IMR-90 (cell line): ENCODE measurements around the gene TTF2. TPM values are rescaled to one million over a fixed set of nuclear protein-coding genes. Genes with fewer than 3 reads are reported as not detected.

ENCODE experiments used
- ATAC-seq: fragments of 200-7000 bp; cut with Tn5 transposase; 2 replicates; pipeline ENCODE4 v1.9.1; 2020; ENCODE audit warnings: low read depth, mild to moderate bottlenecking, moderate library complexity
- BruUV-seq: library from RNA; stranded (reverse); fragments of 400-500 nt; replicated peaks from 2 replicates; lab custom pipeline; 2021; lab: Mats Ljungman, UMichigan
- CTCF ChIA-PET: fragments of 300-600 bp; formaldehyde crosslinking; extraction: SDS; loops from one replicate; lab custom pipeline; 2021; ENCODE audit warnings: antibody characterized with exemption; lab: Yijun Ruan, JAX
- POLR2A ChIA-PET: fragments of 300-600 bp; sonication (Branson Sonifier 250); formaldehyde crosslinking; loops from one replicate; lab custom pipeline; 2022; ENCODE audit warnings: antibody characterized with exemption; ENCODE audit not compliant: unreplicated experiment; lab: Charles Lee
- DNase-seq: peaks from one replicate; pipeline ENCODE4 v3.0.0; 2013
- H2AFZ ChIP-seq: replicated peaks from 2 replicates; pipeline ENCODE3; 2013; ENCODE audit warnings: low read length, mild to moderate bottlenecking; ENCODE audit not compliant: poor library complexity
- H2AK5ac ChIP-seq: 2 replicates; pipeline ENCODE4 v1.6.1; 2013; ENCODE audit warnings: low read depth, low read length, inconsistent platforms
- H2AK9ac ChIP-seq: replicated peaks from 2 replicates; pipeline ENCODE3; 2013; ENCODE audit warnings: mild to moderate bottlenecking, low read depth, low read length, moderate library complexity; ENCODE audit not compliant: poor library complexity
- H2BK120ac ChIP-seq: 2 replicates; pipeline ENCODE4 v1.6.1; 2013; ENCODE audit warnings: low read depth, low read length, inconsistent platforms
- H2BK15ac ChIP-seq: 3 replicates; pipeline ENCODE4 v1.6.1; 2013; ENCODE audit warnings: low read depth, low read length, inconsistent platforms
- H2BK20ac ChIP-seq: 2 replicates; pipeline ENCODE4 v1.6.1; 2013; ENCODE audit warnings: low read depth, mild to moderate bottlenecking, inconsistent platforms, low read length, moderate library complexity
- H2BK5ac ChIP-seq: 2 replicates; pipeline ENCODE4 v1.6.1; 2013; ENCODE audit warnings: mild to moderate bottlenecking, low read depth, low read length, inconsistent platforms; ENCODE audit not compliant: poor library complexity, severe bottlenecking
- H3K14ac ChIP-seq: replicated peaks from 2 replicates; pipeline ENCODE4 v1.6.1; 2013; ENCODE audit warnings: low read depth, low read length, inconsistent platforms
- H3K18ac ChIP-seq: 2 replicates; pipeline ENCODE4 v1.6.1; 2013; ENCODE audit warnings: low read depth, low read length, control low read depth
- H3K23ac ChIP-seq: 2 replicates; pipeline ENCODE4 v1.6.1; 2013; ENCODE audit warnings: low read depth, low read length, inconsistent platforms
- H3K27ac ChIP-seq: 2 replicates; pipeline ENCODE4 v1.5.1; 2013; ENCODE audit warnings: mild to moderate bottlenecking, control low read depth, low read length; ENCODE audit not compliant: insufficient read depth
- H3K27me3 ChIP-seq: 2 replicates; pipeline ENCODE4 v1.6.1; 2013; ENCODE audit warnings: low read length; ENCODE audit not compliant: control insufficient read depth, insufficient read depth
- H3K36me3 ChIP-seq: 2 replicates; pipeline ENCODE4 v1.6.1; 2013; ENCODE audit warnings: low read length, mixed read lengths; ENCODE audit not compliant: control insufficient read depth, insufficient read depth
- H3K4ac ChIP-seq: 2 replicates; pipeline ENCODE4 v1.6.1; 2013; ENCODE audit warnings: low read depth, low read length, inconsistent platforms
- H3K4me1 ChIP-seq: 2 replicates; pipeline ENCODE4 v1.6.1; 2013; ENCODE audit warnings: low read length, mixed read lengths; ENCODE audit not compliant: control insufficient read depth, insufficient read depth
- H3K4me2 ChIP-seq: 2 replicates; pipeline ENCODE4 v1.6.1; 2013; ENCODE audit warnings: low read depth, mild to moderate bottlenecking, control low read depth, low read length, moderate library complexity
- H3K4me3 ChIP-seq: 2 replicates; pipeline ENCODE4 v1.5.1; 2013; ENCODE audit warnings: low read depth, mild to moderate bottlenecking, control low read depth, low read length, moderate library complexity; ENCODE audit not compliant: insufficient read depth
- H3K56ac ChIP-seq: 2 replicates; pipeline ENCODE4 v1.6.1; 2013; ENCODE audit warnings: low read length, inconsistent platforms; ENCODE audit not compliant: insufficient read depth; ENCODE audit errors: extremely low read depth
- H3K79me1 ChIP-seq, 2 experiments: 2 replicates each; pipeline ENCODE4 v1.6.1; 2013; ENCODE audit warnings: low read length in 2 of 2, inconsistent platforms in 1 of 2, low read depth in 1 of 2
- H3K9ac ChIP-seq: 2 replicates; pipeline ENCODE4 v1.6.1; 2013; ENCODE audit warnings: low read depth, low read length, control low read depth
- H3K9me1 ChIP-seq: 2 replicates; pipeline ENCODE4 v1.6.1; 2013; ENCODE audit warnings: low read length, inconsistent platforms; ENCODE audit not compliant: insufficient read depth
- H3K9me3 ChIP-seq: 2 replicates; pipeline ENCODE4 v1.6.1; 2013; ENCODE audit warnings: low read length; ENCODE audit not compliant: control insufficient read depth, insufficient read depth
- H4K20me1 ChIP-seq: 2 replicates; pipeline ENCODE4 v1.6.1; 2013; ENCODE audit warnings: low read length, inconsistent platforms; ENCODE audit not compliant: insufficient read depth
- H4K5ac ChIP-seq: 2 replicates; pipeline ENCODE4 v1.6.1; 2013; ENCODE audit warnings: mild to moderate bottlenecking, low read depth, low read length, control low read depth
- H4K8ac ChIP-seq, 2 experiments: 2 replicates each; pipeline ENCODE4 v1.6.1; 2013; ENCODE audit warnings: low read depth in 2 of 2, low read length in 2 of 2, control low read depth in 1 of 2, inconsistent platforms in 1 of 2
- H4K91ac ChIP-seq: 2 replicates; pipeline ENCODE4 v1.6.1; 2013; ENCODE audit warnings: low read depth, low read length, inconsistent platforms; ENCODE audit not compliant: insufficient read depth
- BHLHE40 ChIP-seq: fragments of 150-350 bp; IDR thresholded peaks from 2 replicates; pipeline ENCODE4 v1.6.1; 2016; ENCODE audit warnings: mild to moderate bottlenecking, low read depth, low read length
- CEBPB ChIP-seq: IDR thresholded peaks from 2 replicates; pipeline ENCODE4 v1.6.1; 2012; ENCODE audit warnings: low read depth, low read length, improper control_type of control experiment
- CHD1 ChIP-seq: IDR thresholded peaks from 2 replicates; pipeline ENCODE4 v1.6.1; 2012; ENCODE audit warnings: low read depth, low read length, improper control_type of control experiment
- ELK1 ChIP-seq: fragments of 150-350 bp; IDR thresholded peaks from 2 replicates; pipeline ENCODE4 v1.6.1; 2016; ENCODE audit warnings: low read depth, mild to moderate bottlenecking, low read length, moderate library complexity, borderline replicate concordance
- FOS ChIP-seq: fragments of 150-350 bp; IDR thresholded peaks from 2 replicates; pipeline ENCODE4 v1.6.1; 2016; ENCODE audit warnings: low read depth, low read length
- MAFK ChIP-seq: IDR thresholded peaks from 2 replicates; pipeline ENCODE4 v1.6.1; 2012; ENCODE audit warnings: low read depth, low read length, improper control_type of control experiment
- MAZ ChIP-seq: IDR thresholded peaks from 2 replicates; pipeline ENCODE4 v1.6.1; 2012; ENCODE audit warnings: low read depth, mild to moderate bottlenecking, low read length, improper control_type of control experiment, moderate library complexity, borderline replicate concordance
- MXI1 ChIP-seq: IDR thresholded peaks from 2 replicates; pipeline ENCODE4 v1.6.1; 2012; ENCODE audit warnings: low read depth, mild to moderate bottlenecking, low read length, moderate library complexity, borderline replicate concordance
- NFE2L2 ChIP-seq: fragments of 150-350 bp; IDR thresholded peaks from 2 replicates; pipeline ENCODE4 v1.6.1; 2016; ENCODE audit warnings: low read depth, mild to moderate bottlenecking, low read length
- POLR2A ChIP-seq: IDR thresholded peaks from 2 replicates; pipeline ENCODE4 v1.6.1; 2012; ENCODE audit warnings: mild to moderate bottlenecking, low read depth, low read length
- RAD21 ChIP-seq: IDR thresholded peaks from 2 replicates; pipeline ENCODE4 v1.6.1; 2012; ENCODE audit warnings: low read length, improper control_type of control experiment
- SMC3 ChIP-seq: fragments of 150-350 bp; IDR thresholded peaks from 2 replicates; pipeline ENCODE4 v1.6.1; 2016; ENCODE audit warnings: low read depth, mild to moderate bottlenecking, antibody characterized with exemption, low read length, moderate library complexity
- WGBS, 2 experiments: methylation state at CpG; one replicate each; pipeline versions ENCODE4 v1.1.5 to v1.1.7; 2013; ENCODE audit warnings: missing lambda C conversion rate in 2 of 2; ENCODE audit not compliant: insufficient read length in 1 of 2; ENCODE audit errors: extremely low coverage in 2 of 2; 5-methylcytosine and 5-hydroxymethylcytosine counted together
- dilution Hi-C: fragments of 300-500 bp; cut with HindIII; formaldehyde crosslinking; loops from one replicate; pipeline ENCODE4 v1.14.3; 2018; ENCODE audit warnings: low sequenced_read_pairs; ENCODE audit not compliant: unreplicated experiment
- in situ Hi-C: fragments of 300-500 bp; cut with MboI; formaldehyde crosslinking; loops from 3 replicates; pipeline ENCODE4 v1.14.3; 2019; ENCODE audit warnings: low sequenced_read_pairs, inconsistent platforms, mixed read lengths
- intact Hi-C: fragments of 100-400 bp; cut with micrococcal nuclease; formaldehyde crosslinking; loops from 2 replicates; pipeline ENCODE4 v1.10.0; 2022
- polyA plus RNA-seq, 3 experiments: library from polyadenylated mRNA; depleted of rRNA; stranded (reverse); fragments of >200 nt; gene quantifications; 2 replicates each; pipeline ENCODE4 v1.2.3, GENCODE V29; 2012; ENCODE audit warnings: low replicate concordance in 1 of 3
- total RNA-seq: library from RNA; depleted of rRNA; stranded (reverse); fragments of >200 nt; gene quantifications from 2 replicates; pipeline ENCODE4 v1.2.3, GENCODE V29; 2012
- TF ChIP-seq, protein P1 (sequence below): fragments of 150-350 bp; IDR thresholded peaks from 2 replicates; pipeline ENCODE4 v1.6.1; 2017; ENCODE audit warnings: mild to moderate bottlenecking, antibody characterized with exemption, low read length, low read depth

The TTF2 gene
- total and polyA plus RNA-seq, 2 of the 4 experiments (the other 2 are of a cell fraction): 11.5 to 14.7 TPM

GRCh38 chr1:117025568-117025967 lies 34.6 kb upstream of the TTF2 start:
- Histone ChIP-seq H3K36me3 (no peaks in the 10 kb centered on the region), H3K4me2 (no peak overlapping the region), H3K27ac (no peak overlapping the region), H3K14ac (no peak overlapping the region), H2BK5ac (no peak overlapping the region), H4K8ac (no peak overlapping the region), H3K23ac (no peak overlapping the region), H3K79me1 (no peaks in the 10 kb centered on the region), H3K56ac (no peak overlapping the region), H2BK20ac (no peak overlapping the region), H3K4me3 (no peak overlapping the region), H2AK9ac (no peak overlapping the region), H2AFZ (no peak overlapping the region), H3K4me1 (no peaks in the 10 kb centered on the region), H3K18ac (no peak overlapping the region), H2AK5ac (no peak overlapping the region), H2BK15ac (no peak overlapping the region), H4K91ac (no peak overlapping the region), H3K9me3 (no peaks in the 10 kb centered on the region), H3K9ac (no peak overlapping the region), H3K9me1 (no peaks in the 10 kb centered on the region), H3K4ac (no peak overlapping the region), H4K5ac (no peak overlapping the region), H3K27me3 (no peaks in the 10 kb centered on the region), H4K20me1 (no peaks in the 10 kb centered on the region), H2BK120ac (no peak overlapping the region)
- intact Hi-C loops: no loop called here
- in situ Hi-C loops: no loop called here
- no peak for ATAC-seq
- ChIA-PET CTCF (no interaction called here), POLR2A (no interaction called here)
- whole genome bisulfite sequencing, 2 experiments: 95% methylated on average over 6 of the region's 7 CpGs; no CpG with 5 or more reads in 1 of the 2 experiments
- DNase-seq: no peak
- TF ChIP-seq ELK1 (no peak), MXI1 (no peak), CHD1 (no peak), MAZ (no peak), RAD21 (no peak), POLR2A (no peak), SMC3 (no peak), CEBPB (no peak), BHLHE40 (no peak), NFE2L2 (no peak), MAFK (no peak), FOS (no peak)
- TF ChIP-seq, protein P1, sequence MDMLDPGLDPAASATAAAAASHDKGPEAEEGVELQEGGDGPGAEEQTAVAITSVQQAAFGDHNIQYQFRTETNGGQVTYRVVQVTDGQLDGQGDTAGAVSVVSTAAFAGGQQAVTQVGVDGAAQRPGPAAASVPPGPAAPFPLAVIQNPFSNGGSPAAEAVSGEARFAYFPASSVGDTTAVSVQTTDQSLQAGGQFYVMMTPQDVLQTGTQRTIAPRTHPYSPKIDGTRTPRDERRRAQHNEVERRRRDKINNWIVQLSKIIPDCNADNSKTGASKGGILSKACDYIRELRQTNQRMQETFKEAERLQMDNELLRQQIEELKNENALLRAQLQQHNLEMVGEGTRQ: no peak
- dilution Hi-C loops: no loop called here
- no TSS peak for BruUV-seq
